CD14-positive monocyte (primary cell): ENCODE results near the gene CFLAR. TPM values are rescaled to one million over a fixed set of nuclear protein-coding genes. Genes with fewer than 3 reads are reported as not detected.
A peak's percentile ranks its signal among the peaks of the same experiment; 100 is the strongest.

ENCODE experiments used
- DNase-seq, 3 donors: peaks; one replicate each; pipeline ENCODE4 v3.0.0-alpha.2; 2011 to 2022
- H2AFZ ChIP-seq: 2 replicates; pipeline ENCODE4 v1.6.0; 2012; ENCODE audit warnings: mild to moderate bottlenecking, low read depth, low read length, inconsistent platforms; ENCODE audit not compliant: insufficient read depth, poor library complexity, severe bottlenecking
- H3K27ac ChIP-seq, 2 donors: 1 replicate in 1 of 2; 2 replicates in 1 of 2; pipeline ENCODE4 v1.5.1; 2012 to 2013; ENCODE audit warnings: low read length in 2 of 2, control low read depth in 1 of 2, inconsistent platforms in 1 of 2, low read depth in 1 of 2, mild to moderate bottlenecking in 1 of 2
- H3K27me3 ChIP-seq, 2 donors: one replicate each; pipeline versions ENCODE4 v1.6.0 to v1.6.1; 2011 to 2013; ENCODE audit warnings: low read length in 2 of 2; ENCODE audit not compliant: control insufficient read depth in 2 of 2, insufficient read depth in 2 of 2
- H3K36me3 ChIP-seq, 2 donors: replicated peaks in 1 of 2; 1 replicate in 1 of 2; 2 replicates in 1 of 2; pipeline versions ENCODE4 v1.5.1 to v1.6.1; 2012 to 2013; ENCODE audit warnings: low read length in 2 of 2, control low read depth in 1 of 2, inconsistent platforms in 1 of 2, mild to moderate bottlenecking in 1 of 2; ENCODE audit not compliant: insufficient read depth in 2 of 2, control insufficient read depth in 1 of 2
- H3K4me1 ChIP-seq, 2 donors: 1 replicate in 1 of 2; 2 replicates in 1 of 2; pipeline versions ENCODE4 v1.5.1 to v1.6.1; 2012 to 2013; ENCODE audit warnings: low read length in 2 of 2, control low read depth in 1 of 2, inconsistent platforms in 1 of 2, mild to moderate bottlenecking in 1 of 2, moderate library complexity in 1 of 2; ENCODE audit not compliant: insufficient read depth in 2 of 2, control insufficient read depth in 1 of 2
- H3K4me2 ChIP-seq: replicated peaks from 2 replicates; pipeline ENCODE3; 2012; ENCODE audit warnings: low read length, moderate library complexity, mild to moderate bottlenecking; ENCODE audit not compliant: poor library complexity, severe bottlenecking; ENCODE audit errors: extremely low read depth
- H3K4me3 ChIP-seq, 3 experiments: fragments of 200-600 bp in 1 of 3; sonication (generic) in 1 of 3; replicated peaks in 1 of 3; 1 replicate in 2 of 3; 2 replicates in 1 of 3; pipeline ENCODE4 v1.5.1; 2011 to 2013; ENCODE audit warnings: low read length in 3 of 3, mild to moderate bottlenecking in 3 of 3, control low read depth in 2 of 3, low read depth in 2 of 3, inconsistent platforms in 1 of 3, moderate library complexity in 1 of 3
- H3K79me2 ChIP-seq: 2 replicates; pipeline ENCODE4 v1.6.0; 2012; ENCODE audit warnings: mild to moderate bottlenecking, control low read depth, inconsistent platforms, low read length, moderate library complexity; ENCODE audit not compliant: insufficient read depth
- H3K9ac ChIP-seq: 2 replicates; pipeline ENCODE4 v1.6.0; 2017; ENCODE audit warnings: low read length, mild to moderate bottlenecking; ENCODE audit not compliant: insufficient read depth, poor library complexity, severe bottlenecking
- H3K9me3 ChIP-seq, 2 donors: replicated peaks in 1 of 2; 1 replicate in 1 of 2; 2 replicates in 1 of 2; pipeline versions ENCODE4 v1.5.1 to v1.6.1; 2012 to 2013; ENCODE audit warnings: low read length in 2 of 2, control low read depth in 1 of 2; ENCODE audit not compliant: control insufficient read depth in 1 of 2, insufficient read depth in 1 of 2
- H4K20me1 ChIP-seq: 2 replicates; pipeline ENCODE4 v1.6.0; 2012; ENCODE audit warnings: mild to moderate bottlenecking, low read length, control low read depth, moderate library complexity; ENCODE audit not compliant: insufficient read depth
- H3K27ac Mint-ChIP-seq, 7 donors: one replicate each; pipeline ENCODE4 v1.8.0; 2020; ENCODE audit warnings: mild to moderate bottlenecking in 7 of 7, mixed read lengths in 7 of 7, moderate library complexity in 6 of 7, inconsistent platforms in 2 of 7
- H3K27me3 Mint-ChIP-seq, 3 donors: one replicate each; pipeline ENCODE4 v1.8.0; 2021 to 2022; ENCODE audit warnings: low read depth in 3 of 3, mild to moderate bottlenecking in 3 of 3, mixed read lengths in 3 of 3, moderate library complexity in 3 of 3, inconsistent platforms in 1 of 3
- H3K36me3 Mint-ChIP-seq, 2 donors: one replicate each; pipeline ENCODE4 v1.8.0; 2020; ENCODE audit warnings: mixed read lengths in 2 of 2, inconsistent platforms in 1 of 2, mild to moderate bottlenecking in 1 of 2
- H3K4me1 Mint-ChIP-seq: one replicate; pipeline ENCODE4 v1.8.0; 2020; ENCODE audit warnings: mild to moderate bottlenecking, mixed read lengths
- H3K4me3 Mint-ChIP-seq, 2 donors: one replicate each; pipeline ENCODE4 v1.8.0; 2020; ENCODE audit warnings: mild to moderate bottlenecking in 2 of 2, mixed read lengths in 2 of 2, moderate library complexity in 1 of 2
- H3K9me3 Mint-ChIP-seq, 7 donors: one replicate each; pipeline ENCODE4 v1.8.0; 2020 to 2022; ENCODE audit warnings: mixed read lengths in 7 of 7, mild to moderate bottlenecking in 6 of 7, moderate library complexity in 6 of 7, inconsistent platforms in 2 of 7
- WGBS: methylation state at CpG from one replicate; pipeline ENCODE4 v1.1.5; 2013; ENCODE audit warnings: missing lambda C conversion rate; ENCODE audit not compliant: insufficient coverage; 5-methylcytosine and 5-hydroxymethylcytosine counted together
- intact Hi-C, 2 donors: fragments of 100-400 bp; cut with micrococcal nuclease; formaldehyde crosslinking; loops; one replicate each; pipeline versions ENCODE4 v1.15.0 to v1.15.1; 2023
- polyA plus RNA-seq, 3 donors: library from polyadenylated mRNA; depleted of rRNA in 1 of 3; unstranded in 2 of 3; stranded (reverse) in 1 of 3; fragments of 300-500 nt in 2 of 3; fragments of >200 nt in 1 of 3; fragmentation: Illumina TruSeq in 2 of 3; gene quantifications; 1 replicate in 2 of 3; 2 replicates in 1 of 3; pipeline ENCODE4 v1.2.3, GENCODE V29; 2012 to 2021
- TF ChIP-seq, protein P1 (sequence below): fragments of 200-600 bp; IDR thresholded peaks from one replicate; pipeline ENCODE4 v1.8.0; 2022; ENCODE audit warnings: antibody characterized with exemption, mild to moderate bottlenecking

The CFLAR gene
- polyA plus RNA-seq, 3 donors = 79.4 to 149 (median 79.5) TPM

DNA sequence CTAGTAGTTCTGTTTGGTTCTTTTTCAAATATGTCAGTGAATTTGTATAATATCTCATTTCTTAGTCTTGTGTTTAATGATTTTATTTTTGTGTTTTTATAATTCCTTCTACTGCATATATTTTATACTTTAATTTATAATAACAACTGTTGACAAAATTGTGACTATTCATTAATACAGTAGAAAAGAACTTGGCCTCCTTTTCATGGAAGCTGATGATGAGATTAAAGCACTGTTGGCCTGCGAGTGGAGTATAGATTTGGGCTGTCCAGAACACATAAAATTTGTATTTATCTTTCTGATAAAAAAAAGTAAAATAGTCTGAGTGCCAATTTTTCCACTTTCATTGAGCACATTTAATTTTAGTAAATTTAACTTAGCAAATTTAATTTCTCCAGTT, 12.1 kb downstream of the CFLAR start:
- peak overlapping the region; percentile 96 for H3K4me2 ChIP-seq
- H3K79me2 ChIP-seq = peaks cover 100% of the 10 kb centered on the region
- peaks cover 97 to 100% of the 10 kb centered on the region in 2 donors for H3K4me1 ChIP-seq
- TF ChIP-seq, protein P1, sequence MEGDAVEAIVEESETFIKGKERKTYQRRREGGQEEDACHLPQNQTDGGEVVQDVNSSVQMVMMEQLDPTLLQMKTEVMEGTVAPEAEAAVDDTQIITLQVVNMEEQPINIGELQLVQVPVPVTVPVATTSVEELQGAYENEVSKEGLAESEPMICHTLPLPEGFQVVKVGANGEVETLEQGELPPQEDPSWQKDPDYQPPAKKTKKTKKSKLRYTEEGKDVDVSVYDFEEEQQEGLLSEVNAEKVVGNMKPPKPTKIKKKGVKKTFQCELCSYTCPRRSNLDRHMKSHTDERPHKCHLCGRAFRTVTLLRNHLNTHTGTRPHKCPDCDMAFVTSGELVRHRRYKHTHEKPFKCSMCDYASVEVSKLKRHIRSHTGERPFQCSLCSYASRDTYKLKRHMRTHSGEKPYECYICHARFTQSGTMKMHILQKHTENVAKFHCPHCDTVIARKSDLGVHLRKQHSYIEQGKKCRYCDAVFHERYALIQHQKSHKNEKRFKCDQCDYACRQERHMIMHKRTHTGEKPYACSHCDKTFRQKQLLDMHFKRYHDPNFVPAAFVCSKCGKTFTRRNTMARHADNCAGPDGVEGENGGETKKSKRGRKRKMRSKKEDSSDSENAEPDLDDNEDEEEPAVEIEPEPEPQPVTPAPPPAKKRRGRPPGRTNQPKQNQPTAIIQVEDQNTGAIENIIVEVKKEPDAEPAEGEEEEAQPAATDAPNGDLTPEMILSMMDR = no peak
- peaks cover 91% of the 10 kb centered on the region for H3K4me1 Mint-ChIP-seq
- no peaks in the 10 kb centered on the region for H3K27me3 ChIP-seq
- H2AFZ ChIP-seq = no peak overlapping the region
- H3K27ac ChIP-seq = peak overlapping the region in 1 of 2 donors; percentile 96
- H3K9me3 Mint-ChIP-seq = no peaks in the 10 kb centered on the region
- intact Hi-C loops = no loop called here
- peaks cover 90% of the 10 kb centered on the region for H4K20me1 ChIP-seq
- H3K4me3 Mint-ChIP-seq = peak overlapping the region in 1 of 2 donors; percentile 80
- no peaks in the 10 kb centered on the region for H3K9me3 ChIP-seq
- WGBS = no CpG with 5 or more reads among the region's 1 CpG
- no peak for DNase-seq
- peaks cover 8 to 17% of the 10 kb centered on the region in 2 donors for H3K36me3 ChIP-seq
- H3K27ac Mint-ChIP-seq = peak overlapping the region in 4 of 7 donors; percentile 93 to 98 (median 98)
- no peak overlapping the region for H3K9ac ChIP-seq
- H3K27me3 Mint-ChIP-seq = no peaks in the 10 kb centered on the region
- peaks cover 37 to 48% of the 10 kb centered on the region in 2 donors for H3K36me3 Mint-ChIP-seq
- H3K4me3 ChIP-seq = no peak overlapping the region

DNA sequence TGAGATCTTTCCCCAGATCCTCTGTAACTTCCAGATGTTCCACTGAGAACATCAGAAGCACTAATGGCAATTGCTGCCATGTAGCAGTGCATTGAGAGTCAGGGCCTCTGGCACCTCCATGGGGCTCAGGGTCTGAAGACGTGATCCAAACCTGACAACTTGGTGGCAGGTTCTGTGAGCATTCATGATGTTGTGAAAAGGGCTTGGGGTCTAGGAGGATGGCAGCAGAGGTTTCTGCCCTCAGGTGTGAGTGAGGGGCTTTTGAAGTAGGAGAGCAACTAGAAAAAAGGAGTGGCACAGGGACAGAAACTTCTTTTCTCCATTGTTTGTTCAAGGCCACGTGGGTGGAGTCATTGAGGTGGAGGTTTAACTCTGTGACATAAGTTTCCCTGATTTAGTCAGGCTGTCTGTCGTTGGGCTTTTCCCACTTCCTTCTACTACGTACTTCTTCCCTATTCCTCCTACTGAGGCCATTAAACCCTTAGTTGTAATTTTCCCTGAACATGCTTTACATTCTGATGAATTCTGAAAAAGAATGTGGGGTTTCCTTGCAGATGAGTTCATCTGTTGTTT, 13.1 kb downstream of the CFLAR start:
- peak overlapping the region in 2 of 3 experiments; percentile 7 to 64 for H3K4me3 ChIP-seq
- H3K27ac ChIP-seq = peak overlapping the region; percentile 85
- H2AFZ ChIP-seq = no peak overlapping the region
- H3K79me2 ChIP-seq = peaks cover 100% of the 10 kb centered on the region
- Mint-ChIP-seq H3K4me3 (peak overlapping the region; percentile 54 to 84), H3K27ac (peak overlapping the region; percentile 90 to 98 (median 97)), H3K36me3 (peaks cover 37 to 48% of the 10 kb centered on the region in 2 donors), H3K9me3 (peaks cover 0 to 2% (median 0%) of the 10 kb centered on the region in 7 donors), H3K4me1 (peaks cover 85% of the 10 kb centered on the region), H3K27me3 (no peaks in the 10 kb centered on the region)
- peaks cover 88 to 95% of the 10 kb centered on the region in 2 donors for H3K4me1 ChIP-seq
- peak overlapping the region; percentile 5 for H3K9ac ChIP-seq
- peak in 2 of 3 donors; percentile 72 to 93 for DNase-seq
- TF ChIP-seq, protein P1 = no peak
- WGBS = 57% methylated on average over 1 of the region's 4 CpGs
- H3K4me2 ChIP-seq = peak overlapping the region; percentile 54
- H4K20me1 ChIP-seq = peaks cover 89% of the 10 kb centered on the region
- peaks cover 15 to 22% of the 10 kb centered on the region in 2 donors for H3K36me3 ChIP-seq
- intact Hi-C loops = no loop called here
- H3K9me3 ChIP-seq = no peaks in the 10 kb centered on the region
- no peaks in the 10 kb centered on the region for H3K27me3 ChIP-seq
